GM12878 (cell line): ENCODE results near the gene DNAH11. TPM values are rescaled to one million over a fixed set of nuclear protein-coding genes. Genes with fewer than 3 reads are reported as not detected.

ENCODE experiments used
- ATAC-seq: fragments of 200-7000 bp; cut with Tn5 transposase; 3 replicates; pipeline ENCODE4 v1.9.1; 2020; ENCODE audit warnings: mild to moderate bottlenecking, moderate library complexity
- BruUV-seq: library from RNA; stranded (reverse); fragments of 400-500 nt; replicated peaks from 2 replicates; lab custom pipeline; 2021; lab: Mats Ljungman, UMichigan
- CTCF ChIA-PET: fragments of 300-600 bp; sonication (Branson Sonifier 250); formaldehyde crosslinking; extraction: SDS; loops from one replicate; lab custom pipeline; 2021; ENCODE audit warnings: inconsistent platforms; lab: Yijun Ruan, JAX
- POLR2A ChIA-PET: fragments of 350-600 bp; formaldehyde crosslinking; extraction: SDS; loops from one replicate; lab custom pipeline; 2021; ENCODE audit warnings: inconsistent platforms; lab: Charles Lee
- RAD21 ChIA-PET: fragments of 300-600 bp; sonication (Branson Sonifier 250); formaldehyde crosslinking; loops from one replicate; lab custom pipeline; 2023; ENCODE audit warnings: antibody characterized with exemption; ENCODE audit not compliant: unreplicated experiment; lab: Charles Lee
- SMC1A ChIA-PET: fragments of 300-600 bp; sonication (Branson Sonifier 250); formaldehyde crosslinking; loops from one replicate; lab custom pipeline; 2023; ENCODE audit not compliant: unreplicated experiment, uncharacterized antibody; lab: Charles Lee
- DNase-seq: peaks from one replicate; pipeline ENCODE4 v3.0.0-alpha.2; 2011; ENCODE audit warnings: low read depth, low spot score
- FAIRE-seq: peaks from 3 replicates; lab custom pipeline; 2011; peaks lifted over from hg19 to GRCh38; lab: Jason Lieb, UNC
- H2AFZ ChIP-seq: 2 replicates; pipeline ENCODE4 v1.6.0; 2011; ENCODE audit warnings: low read depth, low read length, control low read depth; ENCODE audit not compliant: control insufficient read depth
- H3K27ac ChIP-seq: 2 replicates; pipeline ENCODE4 v1.5.1; 2011; ENCODE audit warnings: control low read depth; ENCODE audit not compliant: control insufficient read depth, insufficient read depth
- H3K27me3 ChIP-seq, 2 experiments: replicated peaks in 1 of 2; 2 replicates each; pipeline versions ENCODE4 v1.6.0 to v1.6.1; 2011; ENCODE audit warnings: low read length in 1 of 2; ENCODE audit not compliant: control insufficient read depth in 2 of 2, insufficient read depth in 2 of 2
- H3K36me3 ChIP-seq, 2 experiments: 2 replicates each; pipeline ENCODE4 v1.5.1; 2011; ENCODE audit warnings: low read length in 1 of 2; ENCODE audit not compliant: control insufficient read depth in 2 of 2, insufficient read depth in 2 of 2
- H3K4me1 ChIP-seq: 2 replicates; pipeline ENCODE4 v1.6.1; 2011; ENCODE audit warnings: mild to moderate bottlenecking, low read length, moderate library complexity, mixed read lengths; ENCODE audit not compliant: control insufficient read depth, insufficient read depth
- H3K4me2 ChIP-seq: 2 replicates; pipeline ENCODE4 v1.6.0; 2011; ENCODE audit warnings: control low read depth; ENCODE audit not compliant: control insufficient read depth, insufficient read depth
- H3K4me3 ChIP-seq: fragments of 200-600 bp; sonication (generic); 2 replicates; pipeline ENCODE4 v1.5.1; 2016
- H3K79me2 ChIP-seq: 2 replicates; pipeline ENCODE4 v1.6.0; 2011; ENCODE audit warnings: low read length; ENCODE audit not compliant: control insufficient read depth, insufficient read depth
- H3K9ac ChIP-seq: 2 replicates; pipeline ENCODE4 v1.8.0; 2011; ENCODE audit warnings: low read length, control low read depth, mixed read lengths; ENCODE audit not compliant: control insufficient read depth, insufficient read depth
- H3K9me3 ChIP-seq: replicated peaks from 3 replicates; pipeline ENCODE4 v1.5.1; 2011; ENCODE audit warnings: mild to moderate bottlenecking, low read length; ENCODE audit not compliant: control insufficient read depth, insufficient read depth
- H4K20me1 ChIP-seq: 2 replicates; pipeline ENCODE4 v1.6.0; 2011; ENCODE audit not compliant: control insufficient read depth, insufficient read depth
- EP300 ChIP-seq, 2 experiments: fragments of 150-350 bp in 1 of 2; IDR thresholded peaks; 2 replicates each; pipeline ENCODE4 v1.6.1; 2011 to 2012; ENCODE audit warnings: low read depth in 2 of 2, low read length in 2 of 2, borderline replicate concordance in 1 of 2, improper control_type of control experiment in 1 of 2, inconsistent platforms in 1 of 2; ENCODE audit not compliant: control insufficient read depth in 1 of 2
- KLF5 ChIP-seq: fragments of 450-650 bp; IDR thresholded peaks from 2 replicates; pipeline ENCODE4 v1.6.1; 2014; ENCODE audit warnings: mild to moderate bottlenecking; ENCODE audit not compliant: partially characterized antibody
- MYC ChIP-seq: IDR thresholded peaks from 2 replicates; pipeline ENCODE4 v1.6.1; 2011; ENCODE audit warnings: mild to moderate bottlenecking, low read length, moderate library complexity, inconsistent platforms; ENCODE audit not compliant: insufficient read depth, insufficient replicate concordance, insufficient read length, severe bottlenecking
- NBN ChIP-seq: fragments of 450-650 bp; IDR thresholded peaks from 2 replicates; pipeline ENCODE4 v1.6.1; 2016
- RFX5 ChIP-seq: IDR thresholded peaks from 2 replicates; pipeline ENCODE4 v1.6.1; 2011; ENCODE audit warnings: low read depth, low read length, improper control_type of control experiment
- SRF ChIP-seq, 2 experiments: IDR thresholded peaks; 2 replicates each; pipeline ENCODE4 v1.6.1; 2011; ENCODE audit warnings: low read depth in 2 of 2, low read length in 2 of 2, mild to moderate bottlenecking in 1 of 2, moderate library complexity in 1 of 2
- TAF1 ChIP-seq: IDR thresholded peaks from 2 replicates; pipeline ENCODE4 v1.6.1; 2011; ENCODE audit warnings: mild to moderate bottlenecking, low read depth, low read length, borderline replicate concordance
- ZNF384 ChIP-seq: IDR thresholded peaks from 2 replicates; pipeline ENCODE4 v1.6.1; 2012; ENCODE audit warnings: low read depth, mild to moderate bottlenecking, low read length, improper control_type of control experiment, borderline replicate concordance
- WGBS: methylation state at CpG from one replicate; pipeline ENCODE4 v1.1.6; 2016; ENCODE audit warnings: low lambda C conversion rate; ENCODE audit not compliant: insufficient replicate concordance, insufficient coverage; ENCODE audit errors: missing lambda C conversion rate; 5-methylcytosine and 5-hydroxymethylcytosine counted together
- in situ Hi-C: fragments of 300-500 bp; cut with MboI; formaldehyde crosslinking; loops from 9 replicates; pipeline ENCODE4 v1.14.3; 2018; ENCODE audit warnings: mixed read lengths
- intact Hi-C: fragments of 100-400 bp; cut with micrococcal nuclease; formaldehyde crosslinking; loops from one replicate; pipeline ENCODE4 v1.14.2; 2022; ENCODE audit not compliant: unreplicated experiment
- polyA plus RNA-seq, 11 experiments: library from polyadenylated mRNA; depleted of rRNA in 4 of 11; unstranded in 6 of 11; stranded (reverse) in 5 of 11; fragments of >200 nt; fragmentation: Nextera tagmentation in 4 of 11; fragmentation: Illumina TruSeq in 1 of 11; extraction: Ambion mirVana in 4 of 11; extraction: Trizol in 1 of 11; gene quantifications; 1 replicate in 1 of 11; 2 replicates in 10 of 11; pipeline versions ENCODE4 v1.2.1 to v1.2.3, GENCODE V29; 2011 to 2016; ENCODE audit warnings: inconsistent platforms in 2 of 11, missing spikeins in 2 of 11, low read depth in 1 of 11
- total RNA-seq, 4 experiments: library from RNA; depleted of rRNA in 3 of 4; stranded (reverse); fragments of >200 nt in 3 of 4; fragmentation: Illumina TruSeq in 1 of 4; extraction: Trizol in 1 of 4; gene quantifications; 2 replicates each; pipeline versions ENCODE4 v1.2.1 to v1.2.3, GENCODE V29; 2013 to 2021
- TF ChIP-seq, protein P1 (sequence below): fragments of 150-350 bp; IDR thresholded peaks from 2 replicates; pipeline ENCODE4 v1.6.1; 2016; ENCODE audit warnings: low read depth, low read length
- TF ChIP-seq, protein P2 (sequence below): IDR thresholded peaks from 2 replicates; pipeline ENCODE4 v1.6.1; 2012; ENCODE audit warnings: improper control_type of control experiment, low read depth, low read length; ENCODE audit not compliant: insufficient replicate concordance

The DNAH11 gene
- total and polyA plus RNA-seq, 10 of the 15 experiments (the other 5 are each of a cell fraction or from before 2014, with no cell fraction given), result 0.03 to 0.56 (median 0.10) TPM

DNA sequence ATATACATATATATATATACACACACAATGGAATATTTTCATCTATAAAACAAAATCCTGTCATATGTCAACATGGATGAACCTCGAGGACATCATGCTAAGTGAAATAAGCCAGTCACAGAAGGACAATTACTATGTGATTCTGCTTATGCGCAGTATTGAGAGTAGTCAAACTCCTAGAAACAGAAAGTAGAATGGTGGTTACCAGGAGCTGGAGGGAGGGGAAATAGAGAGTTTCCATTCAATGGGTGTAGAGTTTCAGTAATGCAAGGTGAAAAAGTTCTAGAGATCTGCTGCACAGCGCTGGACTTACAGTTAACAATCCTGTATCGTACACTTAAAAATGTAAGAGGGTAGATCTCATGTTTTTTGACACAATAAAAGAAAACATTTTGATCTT is 221.0 kb downstream of the DNAH11 start:
- H3K4me2 ChIP-seq, result no peak overlapping the region
- no peaks in the 10 kb centered on the region for H4K20me1 ChIP-seq
- H3K9ac ChIP-seq, result no peak overlapping the region
- ChIA-PET SMC1A (interaction anchor here (0.8 to 1.6 kb wide), 3 partner anchors 27 to 508 kb away, joined by 3 to 6 read pairs (median 5); no protein-coding TSS in a partner anchor), RAD21 (no interaction called here), POLR2A (no interaction called here), CTCF (interaction anchor here (1.3 to 2.1 kb wide), 2 partner anchors 240 to 510 kb away, joined by 3 to 5 read pairs; no protein-coding TSS in a partner anchor)
- WGBS, result 60% methylated on average over 4 of the region's 4 CpGs
- no peak overlapping the region for H2AFZ ChIP-seq
- intact Hi-C loops (loop anchor here (10.0 kb wide), 1 partner anchor 179 kb away; no protein-coding TSS in a partner anchor), in situ Hi-C loops (no loop called here)
- H3K9me3 ChIP-seq, result no peaks in the 10 kb centered on the region
- H3K79me2 ChIP-seq, result no peaks in the 10 kb centered on the region
- FAIRE-seq, result no peak
- no peak overlapping the region for H3K27ac ChIP-seq
- BruUV-seq, result no TSS peak
- no peak for DNase-seq
- peak; percentile 62 for ATAC-seq
- no peak overlapping the region for H3K4me3 ChIP-seq
- H3K36me3 ChIP-seq, result no peaks in the 10 kb centered on the region
- H3K27me3 ChIP-seq, result peaks cover 0 to 5% of the 10 kb centered on the region in 2 experiments; a peak in 1 of 4 replicates
- no peaks in the 10 kb centered on the region for H3K4me1 ChIP-seq
- TF ChIP-seq ZNF384 (no peak), TAF1 (no peak), MYC (no peak), KLF5 (no peak), EP300 (IDR thresholded peaks at IDR 0.05; ENCODE audit: borderline replicate concordance in 1 of 2, control insufficient read depth in 1 of 2, low read depth in 2 of 2, low read length in 2 of 2) (no peak), RFX5 (no peak), NBN (no peak), SRF (IDR thresholded peaks at IDR 0.05; ENCODE audit: low read depth in 2 of 2, low read length in 2 of 2) (no peak)
- TF ChIP-seq, protein P1, sequence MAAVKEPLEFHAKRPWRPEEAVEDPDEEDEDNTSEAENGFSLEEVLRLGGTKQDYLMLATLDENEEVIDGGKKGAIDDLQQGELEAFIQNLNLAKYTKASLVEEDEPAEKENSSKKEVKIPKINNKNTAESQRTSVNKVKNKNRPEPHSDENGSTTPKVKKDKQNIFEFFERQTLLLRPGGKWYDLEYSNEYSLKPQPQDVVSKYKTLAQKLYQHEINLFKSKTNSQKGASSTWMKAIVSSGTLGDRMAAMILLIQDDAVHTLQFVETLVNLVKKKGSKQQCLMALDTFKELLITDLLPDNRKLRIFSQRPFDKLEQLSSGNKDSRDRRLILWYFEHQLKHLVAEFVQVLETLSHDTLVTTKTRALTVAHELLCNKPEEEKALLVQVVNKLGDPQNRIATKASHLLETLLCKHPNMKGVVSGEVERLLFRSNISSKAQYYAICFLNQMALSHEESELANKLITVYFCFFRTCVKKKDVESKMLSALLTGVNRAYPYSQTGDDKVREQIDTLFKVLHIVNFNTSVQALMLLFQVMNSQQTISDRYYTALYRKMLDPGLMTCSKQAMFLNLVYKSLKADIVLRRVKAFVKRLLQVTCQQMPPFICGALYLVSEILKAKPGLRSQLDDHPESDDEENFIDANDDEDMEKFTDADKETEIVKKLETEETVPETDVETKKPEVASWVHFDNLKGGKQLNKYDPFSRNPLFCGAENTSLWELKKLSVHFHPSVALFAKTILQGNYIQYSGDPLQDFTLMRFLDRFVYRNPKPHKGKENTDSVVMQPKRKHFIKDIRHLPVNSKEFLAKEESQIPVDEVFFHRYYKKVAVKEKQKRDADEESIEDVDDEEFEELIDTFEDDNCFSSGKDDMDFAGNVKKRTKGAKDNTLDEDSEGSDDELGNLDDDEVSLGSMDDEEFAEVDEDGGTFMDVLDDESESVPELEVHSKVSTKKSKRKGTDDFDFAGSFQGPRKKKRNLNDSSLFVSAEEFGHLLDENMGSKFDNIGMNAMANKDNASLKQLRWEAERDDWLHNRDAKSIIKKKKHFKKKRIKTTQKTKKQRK, result no peak
- TF ChIP-seq, protein P2, sequence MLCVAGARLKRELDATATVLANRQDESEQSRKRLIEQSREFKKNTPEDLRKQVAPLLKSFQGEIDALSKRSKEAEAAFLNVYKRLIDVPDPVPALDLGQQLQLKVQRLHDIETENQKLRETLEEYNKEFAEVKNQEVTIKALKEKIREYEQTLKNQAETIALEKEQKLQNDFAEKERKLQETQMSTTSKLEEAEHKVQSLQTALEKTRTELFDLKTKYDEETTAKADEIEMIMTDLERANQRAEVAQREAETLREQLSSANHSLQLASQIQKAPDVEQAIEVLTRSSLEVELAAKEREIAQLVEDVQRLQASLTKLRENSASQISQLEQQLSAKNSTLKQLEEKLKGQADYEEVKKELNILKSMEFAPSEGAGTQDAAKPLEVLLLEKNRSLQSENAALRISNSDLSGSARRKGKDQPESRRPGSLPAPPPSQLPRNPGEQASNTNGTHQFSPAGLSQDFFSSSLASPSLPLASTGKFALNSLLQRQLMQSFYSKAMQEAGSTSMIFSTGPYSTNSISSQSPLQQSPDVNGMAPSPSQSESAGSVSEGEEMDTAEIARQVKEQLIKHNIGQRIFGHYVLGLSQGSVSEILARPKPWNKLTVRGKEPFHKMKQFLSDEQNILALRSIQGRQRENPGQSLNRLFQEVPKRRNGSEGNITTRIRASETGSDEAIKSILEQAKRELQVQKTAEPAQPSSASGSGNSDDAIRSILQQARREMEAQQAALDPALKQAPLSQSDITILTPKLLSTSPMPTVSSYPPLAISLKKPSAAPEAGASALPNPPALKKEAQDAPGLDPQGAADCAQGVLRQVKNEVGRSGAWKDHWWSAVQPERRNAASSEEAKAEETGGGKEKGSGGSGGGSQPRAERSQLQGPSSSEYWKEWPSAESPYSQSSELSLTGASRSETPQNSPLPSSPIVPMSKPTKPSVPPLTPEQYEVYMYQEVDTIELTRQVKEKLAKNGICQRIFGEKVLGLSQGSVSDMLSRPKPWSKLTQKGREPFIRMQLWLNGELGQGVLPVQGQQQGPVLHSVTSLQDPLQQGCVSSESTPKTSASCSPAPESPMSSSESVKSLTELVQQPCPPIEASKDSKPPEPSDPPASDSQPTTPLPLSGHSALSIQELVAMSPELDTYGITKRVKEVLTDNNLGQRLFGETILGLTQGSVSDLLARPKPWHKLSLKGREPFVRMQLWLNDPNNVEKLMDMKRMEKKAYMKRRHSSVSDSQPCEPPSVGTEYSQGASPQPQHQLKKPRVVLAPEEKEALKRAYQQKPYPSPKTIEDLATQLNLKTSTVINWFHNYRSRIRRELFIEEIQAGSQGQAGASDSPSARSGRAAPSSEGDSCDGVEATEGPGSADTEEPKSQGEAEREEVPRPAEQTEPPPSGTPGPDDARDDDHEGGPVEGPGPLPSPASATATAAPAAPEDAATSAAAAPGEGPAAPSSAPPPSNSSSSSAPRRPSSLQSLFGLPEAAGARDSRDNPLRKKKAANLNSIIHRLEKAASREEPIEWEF, result no peak
